Inferior parietal cortex (tissue), 1 donor: ENCODE measurements around the gene HID1.
"Not testable (repeated sequence)": the region's sequence is repeated elsewhere in the genome, so short reads cannot be mapped to it uniquely, and the experiment has no call there.

Experiments used
- DNase-seq: peaks from one replicate; pipeline ENCODE4 v3.0.0-alpha.2; 2016; ENCODE audit errors: extremely low spot score

Gene HID1

GRCh38 chr17:74924250-74924948 lies 48.2 kb downstream of the HID1 start, which contains the start of gene OTOP2:
OTOP2 (plus strand) TSS chr17:74924273; CDS start chr17:74924633, 360 bp downstream.
- DNase-seq, result no peak

DNA sequence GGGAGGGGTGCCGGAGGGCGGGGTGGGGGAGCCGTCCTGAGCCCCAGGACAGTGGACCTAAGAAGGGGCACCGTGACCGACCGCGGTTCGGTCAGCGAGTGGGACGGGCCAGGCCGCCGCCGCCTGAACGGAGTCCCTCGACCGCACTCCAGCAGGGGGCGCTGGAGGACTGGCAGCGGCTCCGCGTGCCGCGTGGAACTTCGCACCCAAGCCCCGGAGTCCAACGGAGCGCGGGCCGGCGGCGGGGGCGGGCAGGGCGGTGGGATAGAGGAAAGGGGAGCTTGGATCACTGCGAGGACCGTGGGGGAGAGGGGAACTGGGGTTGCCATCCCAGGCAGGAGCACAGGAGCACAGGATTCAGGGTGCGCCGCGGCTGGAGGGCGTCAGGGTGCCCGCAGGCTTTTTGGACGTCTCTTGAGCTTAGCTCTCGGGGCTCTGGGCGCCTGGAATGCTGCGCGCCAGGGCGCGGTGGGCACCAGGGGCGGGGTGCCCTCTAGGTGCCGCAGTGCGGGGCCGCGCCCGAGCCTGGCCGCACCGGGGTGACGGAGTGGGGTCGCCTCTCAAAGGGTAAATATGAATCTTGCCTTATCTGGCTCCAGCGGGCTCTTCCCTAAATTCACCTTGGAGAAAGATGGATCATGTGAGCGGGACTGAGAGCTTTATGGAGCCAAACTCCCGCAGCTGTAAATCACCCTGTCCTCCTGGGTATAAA lies 48.9 kb downstream of the HID1 start:
- peak; percentile 32 for DNase-seq

DNA sequence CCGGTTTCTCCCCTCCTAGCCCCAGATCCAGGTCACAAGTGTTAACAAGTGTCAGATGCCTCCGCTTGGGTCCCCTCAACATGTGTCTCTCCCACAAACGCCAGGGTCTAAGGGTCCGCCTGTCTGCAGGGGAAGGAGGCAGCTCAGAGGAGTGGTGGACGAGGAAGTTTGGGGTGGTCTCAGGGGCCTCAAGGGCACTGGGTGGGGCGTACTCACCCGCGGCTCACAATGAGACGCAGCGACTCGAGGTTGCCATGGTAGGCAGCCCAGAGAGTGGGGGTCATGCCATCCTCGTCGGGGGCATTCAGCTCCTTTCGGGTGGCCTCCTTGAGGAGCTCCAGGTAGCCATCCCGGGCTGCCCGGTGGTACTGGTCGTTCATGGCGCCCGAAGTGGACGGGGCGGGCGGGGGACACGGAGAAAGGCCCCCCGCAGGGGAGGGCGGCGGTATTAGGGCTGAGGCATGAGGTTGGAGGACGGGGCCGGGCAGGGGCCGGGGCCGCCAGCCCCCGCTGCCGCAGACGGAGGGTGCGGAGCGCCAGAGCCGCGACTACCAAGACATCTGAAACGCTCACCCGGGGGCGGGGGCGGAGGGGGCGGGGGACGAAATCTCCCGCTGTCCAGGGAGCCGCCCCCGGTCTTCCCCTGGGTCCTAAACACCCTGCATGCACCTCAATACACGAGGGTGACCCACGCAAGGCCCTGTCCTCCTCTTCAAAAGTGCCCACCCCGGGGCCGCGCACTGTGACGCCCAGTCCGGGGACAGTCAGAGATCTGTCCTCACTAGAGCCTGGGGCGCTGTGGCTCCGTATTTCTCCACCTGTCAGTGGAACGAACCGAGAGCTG lies 49.6 kb downstream of the HID1 start, which contains the start of gene USH1G:
USH1G (minus strand) TSS at position 562 of the 844 bp plus-strand sequence; CDS start at position 380, 182 bp downstream.
- DNase-seq, result no peak

- DNase-seq, result no peak
Measured at GRCh38 chr17:74922172-74922571, 50.4 kb downstream of the HID1 start.

GRCh38 chr17:74921769-74922168 lies 50.8 kb downstream of the HID1 start:
- no peak for DNase-seq

DNA sequence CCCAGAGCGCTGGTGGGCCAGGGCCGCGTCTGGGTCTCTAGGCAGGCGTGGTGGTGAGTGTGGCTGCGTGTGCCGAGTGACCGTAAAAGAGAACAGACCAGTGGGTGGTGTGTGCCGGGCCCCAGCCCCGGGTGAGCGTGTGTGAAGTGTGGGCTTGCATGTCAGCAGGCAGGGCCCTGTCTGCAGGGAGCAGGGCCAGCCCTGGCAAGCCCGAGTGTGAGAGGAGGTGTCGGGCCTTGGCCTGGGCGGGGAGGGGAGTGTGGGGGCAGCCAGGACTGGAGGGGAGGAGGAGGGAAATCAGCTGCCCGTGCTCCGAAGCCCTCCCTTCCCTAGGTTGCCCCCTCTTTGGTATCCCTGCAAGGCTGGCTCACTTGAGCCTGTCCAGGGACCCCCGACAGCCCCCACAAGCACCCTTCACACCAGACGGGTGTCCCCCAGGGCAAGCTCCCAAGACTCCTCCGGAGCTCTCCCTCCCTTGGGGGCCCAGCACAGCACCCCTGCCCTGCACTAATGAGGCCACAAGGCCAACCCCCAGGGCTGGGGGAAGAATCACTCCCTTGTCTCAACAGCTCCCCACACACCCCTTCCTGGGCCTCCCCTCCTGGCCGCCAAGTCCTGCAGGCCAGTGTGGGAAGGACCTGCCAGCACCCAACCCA lies 51.4 kb downstream of the HID1 start:
- no peak for DNase-seq

DNA sequence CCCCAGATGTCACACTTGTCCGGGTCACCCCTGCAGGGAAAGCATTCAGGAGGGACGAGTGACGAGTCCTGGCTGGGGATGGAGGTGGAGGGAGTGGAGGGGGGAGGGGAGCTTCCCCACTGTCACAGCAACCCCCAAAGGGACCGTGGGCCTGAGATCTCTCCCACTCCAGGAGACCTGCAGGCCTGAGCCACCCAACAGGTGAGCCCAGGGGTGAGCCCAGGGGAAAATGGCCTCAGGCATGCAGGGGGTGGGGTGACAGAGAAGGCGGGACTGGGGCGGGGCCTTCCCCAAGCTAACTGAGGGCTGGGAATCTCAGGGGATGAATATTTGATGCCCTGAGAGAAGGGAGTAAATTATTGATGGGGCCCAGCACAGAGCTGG lies 51.9 kb downstream of the HID1 start:
- no peak for DNase-seq

GRCh38 chr17:74920306-74920620 lies 52.3 kb downstream of the HID1 start:
- DNase-seq, result no peak

GRCh38 chr17:74919440-74920305 lies 52.9 kb downstream of the HID1 start:
- DNase-seq, result no peak

DNA sequence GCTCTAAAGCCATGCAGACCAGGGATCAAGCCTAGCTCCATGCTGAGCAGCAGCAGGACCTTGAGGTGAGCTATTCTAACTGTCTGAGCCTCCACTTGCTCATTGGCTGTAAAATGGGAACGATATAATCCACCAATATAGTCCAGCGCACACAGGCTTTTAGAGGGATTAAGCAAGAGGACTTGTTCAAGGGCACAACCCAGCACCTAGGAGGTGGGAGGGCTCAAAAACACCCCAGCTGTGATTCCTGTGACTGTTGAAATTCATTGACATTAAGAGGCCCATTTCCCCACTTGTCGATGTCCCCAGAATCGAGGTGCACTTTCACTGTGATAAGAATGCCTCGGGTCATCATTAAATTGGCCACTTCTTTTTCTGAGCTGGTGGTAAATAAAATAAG lies 53.7 kb downstream of the HID1 start:
- DNase-seq, result no peak

GRCh38 chr17:74917430-74917829 lies 55.1 kb downstream of the HID1 start:
- no peak for DNase-seq

GRCh38 chr17:74916851-74917199 lies 55.7 kb downstream of the HID1 start:
- DNase-seq, result no peak

GRCh38 chr17:74916136-74916850 lies 56.3 kb downstream of the HID1 start:
- DNase-seq, result no peak

- not testable (repeated sequence) for DNase-seq
Measured at GRCh38 chr17:74911423-74911822, 61.1 kb downstream of the HID1 start.

- DNase-seq, result not testable (repeated sequence)
Measured at GRCh38 chr17:74909097-74909496, 63.5 kb downstream of the HID1 start.

DNA sequence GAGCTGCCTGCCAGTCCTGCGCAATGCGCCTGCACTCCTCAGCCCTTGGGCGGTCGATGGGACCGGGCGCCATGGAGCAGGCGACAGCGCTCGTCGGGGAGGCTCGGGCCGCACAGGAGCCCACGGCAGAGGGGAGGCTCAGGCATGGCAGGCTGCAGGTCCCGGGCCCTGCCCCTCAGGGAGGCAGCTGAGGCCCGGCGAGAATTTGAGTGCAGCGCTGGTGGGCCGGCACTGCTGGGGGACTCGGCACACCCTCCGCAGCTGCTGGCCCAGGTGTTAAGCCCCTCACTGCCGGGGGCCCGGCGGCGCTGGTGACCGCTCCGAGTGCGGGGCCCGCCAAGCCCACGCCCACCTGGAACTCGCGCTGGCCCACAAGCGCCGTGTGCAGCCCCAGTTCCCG lies 65.5 kb downstream of the HID1 start:
- no peak for DNase-seq

GRCh38 chr17:74906214-74906793 lies 66.3 kb downstream of the HID1 start:
- not testable (repeated sequence) for DNase-seq

DNA sequence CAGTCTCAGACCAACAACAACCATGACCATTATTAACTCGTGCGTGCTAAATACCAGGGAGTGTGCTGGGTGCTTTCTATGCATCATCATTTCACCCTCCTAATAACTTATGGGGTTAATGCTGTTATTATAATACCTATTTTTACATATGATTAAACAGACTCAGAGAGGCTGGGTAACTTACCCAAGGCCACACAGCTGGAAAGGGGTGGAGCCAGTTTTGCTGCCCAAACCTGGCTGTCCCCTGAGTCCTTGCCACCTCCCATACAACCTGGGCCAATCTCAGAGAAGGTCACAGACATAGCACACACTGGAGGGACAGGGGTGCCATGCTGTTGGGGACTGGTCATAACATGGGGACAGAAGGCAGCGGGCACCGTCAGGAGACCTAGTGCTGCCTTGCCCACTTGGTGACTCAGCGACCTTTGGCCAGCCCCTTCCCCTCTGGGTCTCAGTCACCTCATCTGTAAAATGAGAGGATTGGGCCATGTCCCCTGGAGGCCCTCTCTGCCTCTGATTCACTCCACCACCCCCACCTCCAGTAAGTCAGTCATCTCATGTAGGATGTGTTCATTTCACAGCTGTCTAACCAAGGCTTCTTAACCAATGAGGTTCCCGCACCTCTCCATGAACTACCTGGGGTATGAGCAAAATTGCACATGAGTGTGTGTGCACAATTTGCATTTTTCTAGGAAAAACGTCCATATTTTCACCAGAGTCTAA lies 67.7 kb downstream of the HID1 start:
- DNase-seq, result no peak

- DNase-seq, result no peak
Measured at GRCh38 chr17:74903671-74904070, 68.9 kb downstream of the HID1 start.
